ENCODE data around the gene PRR23A. TPM values are rescaled to one million over a fixed set of nuclear protein-coding genes. Genes with fewer than 3 reads are reported as not detected.
"Not testable (repeated sequence)": the region's sequence is repeated elsewhere in the genome, so short reads cannot be mapped to it uniquely, and the experiment has no call there.

PRR23A gene
- total RNA-seq = not detected

DNA sequence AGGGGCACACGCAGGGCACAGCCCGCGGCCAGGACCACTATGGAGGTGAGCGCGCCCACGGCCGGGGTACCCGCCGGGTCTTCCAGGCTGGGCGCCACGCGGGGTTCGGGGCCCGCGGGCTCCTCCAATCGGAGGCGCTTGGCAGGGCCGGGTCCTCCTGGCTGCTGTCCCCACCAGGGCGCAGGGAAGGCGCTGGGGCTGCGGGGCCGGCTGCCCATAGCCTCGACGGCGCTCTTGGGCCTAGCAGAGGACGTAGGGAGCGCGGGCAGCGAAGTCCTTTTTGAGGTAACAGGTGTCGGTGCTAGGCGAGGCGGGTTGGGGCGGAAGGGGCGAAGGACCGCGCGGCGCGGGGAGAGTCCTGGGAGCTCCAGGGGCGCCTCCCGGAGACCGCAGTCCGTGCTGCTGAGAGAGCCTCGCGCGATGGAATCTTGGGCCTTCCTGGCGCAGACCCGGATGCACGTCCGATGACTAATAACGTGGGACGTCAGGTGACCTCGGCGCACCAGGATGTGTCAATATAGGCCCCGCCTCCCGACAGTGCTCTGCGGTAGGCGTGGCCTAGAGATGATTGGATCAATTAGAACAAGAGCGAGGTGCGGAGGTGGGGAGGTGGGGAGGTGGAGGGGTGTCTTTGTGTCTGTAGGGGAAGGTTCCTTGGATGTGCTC is at the start of gene PRR23A:
TSS of gene PRR23A (minus strand) at position 218 of the 666 bp plus-strand sequence. CDS start at position 218, 0 bp downstream.
- no peak for DNase-seq

DNA sequence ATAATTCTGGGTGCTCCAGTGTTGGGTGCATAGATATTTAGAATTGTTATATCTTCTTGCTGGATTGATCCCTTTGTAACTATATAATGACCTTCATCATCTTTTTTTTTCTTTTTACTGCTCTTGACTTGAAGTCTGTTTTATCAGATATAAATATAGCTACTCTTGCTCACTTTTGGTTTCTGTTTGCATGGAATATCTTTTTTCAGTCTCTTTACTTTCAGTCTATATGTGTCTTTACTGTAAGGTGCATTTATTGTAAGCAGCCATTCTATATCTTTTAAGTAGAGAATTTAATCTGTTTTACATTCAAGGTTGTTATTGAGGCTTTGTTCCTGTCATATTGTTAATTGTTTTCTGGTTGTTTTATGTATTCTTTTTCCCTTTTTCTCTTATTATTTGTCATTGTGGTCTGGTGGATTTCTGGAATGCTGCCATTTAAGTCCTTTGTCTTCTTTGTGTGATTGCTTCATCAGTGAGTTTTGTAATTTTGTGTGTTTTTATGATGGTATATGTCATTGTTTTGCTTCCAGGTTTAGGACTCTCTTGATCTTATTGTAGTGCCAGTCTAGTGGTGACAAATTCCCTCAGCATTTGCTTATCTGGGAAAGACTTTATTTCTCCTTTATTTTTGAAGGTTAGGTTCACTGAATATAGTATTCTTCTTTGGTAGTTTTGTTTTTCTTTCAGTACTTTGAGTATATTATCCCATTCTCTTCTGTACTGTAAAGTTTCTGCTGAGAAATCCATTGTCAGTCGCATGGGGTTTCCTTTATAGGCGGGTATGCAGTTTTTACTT is 46.9 kb upstream of the PRR23A start:
- no peak for DNase-seq

DNA sequence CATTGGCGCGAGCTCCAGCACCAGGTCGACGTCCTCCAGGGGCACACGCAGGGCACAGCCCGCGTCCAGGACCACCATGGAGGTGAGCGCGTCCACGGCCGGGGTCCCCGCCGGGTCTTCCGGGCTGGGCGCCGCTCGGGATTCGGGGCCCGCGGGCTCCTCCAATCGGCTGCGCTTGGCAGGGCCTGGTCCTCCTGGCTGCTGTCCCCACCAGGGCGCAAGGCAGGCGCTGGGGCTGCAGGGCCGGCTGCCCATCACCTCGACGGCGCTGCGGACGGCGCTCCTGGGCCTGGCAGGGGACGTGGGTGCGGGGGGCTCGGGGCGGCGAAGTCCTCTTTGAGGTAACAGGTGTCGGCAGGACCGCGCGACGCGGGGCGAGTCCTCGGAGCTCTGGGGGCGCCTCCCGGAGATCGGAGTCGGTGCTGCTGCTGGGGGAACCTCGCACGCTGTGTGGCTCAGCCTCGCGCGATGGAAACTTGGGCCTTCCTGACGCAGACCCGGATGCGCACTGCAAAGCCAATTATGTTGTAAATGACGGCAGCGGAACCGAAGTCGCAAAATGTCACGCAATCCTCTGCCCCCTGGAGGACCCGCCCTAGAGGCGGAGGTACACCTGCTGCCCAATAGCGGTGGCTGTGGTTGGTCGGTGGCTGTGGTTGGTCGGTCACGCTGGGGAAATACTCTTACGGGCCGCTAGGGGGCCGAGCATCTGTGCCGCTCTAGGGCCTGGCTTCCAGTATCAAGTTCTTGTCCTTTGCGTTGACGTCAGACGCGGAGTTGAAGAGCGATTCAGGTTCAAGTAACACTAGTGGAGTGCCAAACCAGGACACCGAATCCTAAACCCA is 38.5 kb upstream of the PRR23A start, which contains the start of gene PRR23C:
TSS of gene PRR23C (minus strand) at position 527 of the 845 bp plus-strand sequence. CDS start at position 255, 272 bp downstream.
- DNase-seq = no peak

DNA sequence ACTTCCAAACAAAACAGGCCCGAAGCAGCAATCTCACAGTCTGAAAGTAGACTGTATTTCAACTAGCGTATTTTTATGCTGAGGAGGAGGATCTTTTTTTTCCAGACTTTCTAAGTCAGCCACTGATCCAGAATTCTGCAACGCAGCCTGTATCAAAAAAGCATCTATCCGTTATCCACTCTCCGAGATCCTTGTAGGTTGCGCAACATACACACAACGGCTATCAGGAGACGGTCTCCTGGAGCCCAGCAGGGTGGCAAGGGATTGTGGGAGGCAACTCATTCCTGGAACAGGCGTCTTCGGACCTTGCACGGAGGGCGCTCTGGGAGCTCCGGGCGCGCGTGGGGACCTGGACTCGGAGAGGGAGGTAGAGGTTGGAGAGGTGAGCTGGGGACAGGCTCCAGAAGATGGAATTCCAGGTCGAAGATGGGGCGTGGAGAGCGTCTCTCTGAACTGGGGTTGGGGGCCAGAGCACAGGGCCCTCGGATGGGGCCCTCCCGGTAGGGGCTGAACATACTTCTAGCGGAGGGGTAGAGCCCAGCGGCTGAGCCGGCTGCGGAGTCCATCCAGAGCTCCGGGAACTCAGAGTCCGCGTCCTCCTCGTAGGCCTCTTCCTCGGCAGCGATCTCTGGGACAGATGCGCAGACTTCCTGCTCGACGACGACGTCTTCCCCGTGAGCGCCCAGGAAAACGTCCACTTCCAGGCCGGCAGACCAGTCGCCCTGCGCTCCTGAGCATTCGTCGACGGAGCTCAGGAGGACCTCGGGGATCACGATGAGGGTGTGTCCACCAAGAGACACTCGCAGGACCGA is 37.7 kb upstream of the PRR23A start:
- no peak for DNase-seq

DNA sequence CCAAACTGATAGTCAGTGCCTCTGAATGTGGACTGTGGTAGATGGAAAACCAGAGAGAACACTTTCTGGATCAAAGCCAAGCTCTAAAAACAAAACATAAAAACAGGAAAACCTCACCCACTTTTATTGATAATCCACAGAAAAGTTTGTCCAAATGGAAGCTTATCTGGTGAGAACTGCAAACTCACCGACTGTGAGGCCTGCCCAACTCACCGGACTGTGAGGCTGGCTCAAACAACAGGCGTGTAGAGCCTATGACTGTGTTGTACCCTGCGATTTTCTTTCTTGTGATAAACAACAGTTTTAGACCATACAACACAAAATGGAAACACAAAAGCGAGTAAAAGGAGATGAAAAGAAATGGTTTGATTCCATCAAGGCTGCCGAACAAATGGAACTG is 31.4 kb upstream of the PRR23A start:
- no peak for DNase-seq

DNA sequence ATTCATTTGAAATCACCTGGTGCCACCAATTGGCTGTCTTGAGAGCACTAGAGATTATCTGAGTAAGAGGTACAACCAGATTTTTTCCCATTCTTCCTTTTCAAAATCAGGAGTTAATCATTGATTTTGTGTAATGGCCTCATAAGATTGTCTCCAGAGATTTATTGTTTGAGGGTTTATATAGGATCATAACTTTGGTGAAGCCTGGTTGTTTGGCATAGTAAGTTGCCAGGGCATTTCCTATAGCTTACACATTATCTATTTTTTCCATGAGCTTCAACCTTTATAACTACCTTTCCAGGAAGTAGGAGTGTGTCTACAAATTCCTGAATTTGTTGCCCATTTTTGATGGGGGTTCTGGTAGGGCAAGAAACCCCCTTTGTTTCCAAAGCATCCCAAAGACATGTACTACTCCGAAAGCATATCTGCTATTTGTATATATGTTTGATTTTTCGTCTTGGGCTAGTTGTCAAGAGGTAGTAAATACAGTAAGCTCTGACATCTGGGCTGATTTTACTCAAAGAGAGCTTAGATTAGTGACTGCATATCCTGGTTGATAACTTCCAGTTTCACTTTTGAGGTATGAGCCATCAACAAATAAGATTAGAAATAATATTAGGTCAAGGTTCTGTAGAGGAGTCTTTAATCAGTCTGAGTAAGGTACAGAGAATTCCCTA is 26.4 kb upstream of the PRR23A start:
- DNase-seq = no peak

DNA sequence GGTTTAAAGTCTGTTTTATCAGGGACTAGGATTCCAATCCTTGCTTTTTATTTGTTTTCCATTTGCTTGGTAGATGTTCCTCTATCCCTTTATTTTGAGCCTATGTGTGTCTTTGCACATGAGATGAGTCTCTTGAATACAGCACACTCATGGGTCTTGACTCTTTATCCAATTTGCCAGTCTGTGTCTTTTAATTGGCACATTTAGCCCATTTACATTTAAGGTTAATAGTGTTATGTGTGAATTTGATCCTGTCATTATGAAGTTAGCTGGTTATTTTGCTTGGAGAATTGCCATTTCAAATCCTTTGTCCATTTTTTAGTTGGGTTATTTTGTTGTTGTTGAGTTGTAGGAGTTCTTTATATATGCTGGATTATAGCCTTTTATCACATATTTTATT is 24.5 kb upstream of the PRR23A start:
- not testable (repeated sequence) for DNase-seq

DNA sequence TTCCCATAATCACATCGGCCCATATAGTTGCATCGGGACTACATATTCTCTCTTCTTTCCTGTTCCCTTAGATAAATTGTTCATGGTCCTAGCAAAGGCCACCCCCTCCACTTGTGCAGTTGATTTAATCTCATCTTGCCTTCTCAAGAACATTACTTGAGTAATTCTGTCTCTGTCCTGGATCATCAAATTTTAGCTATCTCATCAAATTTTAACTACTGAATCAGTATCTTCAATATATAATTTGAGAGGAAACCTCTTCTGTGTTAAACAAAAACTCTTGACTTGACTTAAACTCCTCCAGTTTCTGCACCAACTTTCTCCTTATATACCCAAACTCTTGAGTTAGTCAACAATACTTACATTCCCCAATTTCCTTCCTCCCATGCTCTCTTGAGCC is 18.9 kb upstream of the PRR23A start:
- no peak for DNase-seq

DNA sequence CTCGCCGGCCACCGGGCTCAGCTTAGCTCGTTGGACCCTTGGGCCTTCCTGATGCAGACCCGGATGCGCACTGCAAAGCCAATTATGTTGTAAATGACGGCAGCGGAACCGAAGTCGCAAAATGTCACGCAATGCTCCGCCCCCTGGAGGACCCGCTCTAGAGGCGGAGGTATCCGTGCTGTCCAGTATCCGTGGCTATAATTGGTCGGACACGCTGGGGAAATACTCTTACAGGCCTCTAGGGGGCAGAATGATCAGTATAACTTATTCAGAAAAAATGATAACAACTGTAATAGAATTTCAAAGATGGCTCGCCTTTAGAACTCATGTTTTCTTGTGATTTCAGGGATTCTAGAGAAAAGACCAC is 14.8 kb upstream of the PRR23A start, which contains the start of gene PRR23B:
TSS of gene PRR23B (minus strand) at position 59 of the 367 bp plus-strand sequence. CDS start 265 bp downstream, outside the sequence.
- DNase-seq = no peak

DNA sequence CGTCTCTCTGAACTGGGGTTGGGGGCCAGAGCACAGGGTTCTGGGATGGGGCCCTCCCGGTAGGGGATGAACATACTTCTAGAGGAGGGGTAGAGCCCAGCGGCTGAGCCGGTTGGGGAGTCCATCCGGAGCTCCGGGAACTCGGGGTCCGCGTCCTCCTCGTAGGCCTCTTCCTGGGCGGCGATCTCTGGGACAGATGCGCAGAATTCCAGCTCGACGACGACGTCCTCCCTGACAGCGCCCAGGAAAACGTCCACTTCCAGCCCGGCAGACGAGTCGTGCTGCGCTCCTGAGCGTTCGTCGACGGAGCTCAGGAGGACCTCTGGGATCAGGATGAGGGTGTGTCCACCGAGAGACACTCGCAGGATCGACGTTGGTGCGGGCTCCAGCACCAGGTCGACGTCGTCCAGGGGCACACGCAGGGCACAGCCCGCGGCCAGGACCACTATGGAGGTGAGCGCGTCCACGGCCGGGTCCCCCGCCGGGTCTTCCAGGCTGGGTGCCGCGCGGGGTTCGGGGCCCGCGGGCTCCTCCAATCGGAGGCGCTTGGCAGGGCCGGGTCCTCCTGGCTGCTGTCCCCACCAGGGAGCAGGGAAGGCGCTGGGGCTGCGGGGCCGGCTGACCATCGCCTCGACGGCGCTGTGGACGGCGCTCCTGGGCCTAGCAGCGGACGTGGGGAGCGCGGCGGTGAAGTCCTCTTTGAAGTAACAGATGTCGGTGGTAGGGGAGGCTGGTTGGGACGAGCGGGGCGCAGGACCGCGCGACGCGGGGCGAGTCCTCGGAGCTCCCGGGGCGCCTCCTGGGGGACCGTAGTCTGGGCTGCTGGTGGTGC is 14.2 kb upstream of the PRR23A start:
- DNase-seq = no peak

DNA sequence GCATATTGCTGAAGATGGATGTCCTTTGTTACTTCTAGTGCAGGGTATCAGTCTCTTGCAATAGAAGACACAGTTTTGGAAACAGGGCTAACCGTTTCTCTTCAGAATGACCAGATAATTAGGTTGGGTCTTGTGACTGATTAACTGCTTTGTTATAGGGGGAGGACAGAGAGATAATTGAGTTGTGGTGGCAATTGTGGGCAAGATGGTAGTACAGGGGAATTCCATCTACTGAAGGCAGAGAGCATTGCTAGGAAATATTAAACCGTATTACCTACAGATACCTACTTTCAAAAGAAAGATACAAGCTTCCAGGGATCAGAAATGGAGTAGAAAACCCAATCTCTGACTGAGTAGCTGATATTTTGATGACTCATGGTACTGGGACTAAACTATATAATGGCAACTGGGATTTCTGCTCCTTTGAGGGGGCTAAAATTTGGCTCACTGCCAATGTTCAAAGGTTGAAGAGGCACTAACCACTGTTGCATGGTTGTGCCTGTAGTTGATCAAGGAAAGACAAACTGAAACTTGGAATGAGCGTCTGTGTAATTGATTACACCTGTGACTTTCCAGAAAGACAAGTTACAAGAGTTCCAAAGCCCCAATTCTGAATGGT is 10.5 kb upstream of the PRR23A start:
- no peak for DNase-seq

DNA sequence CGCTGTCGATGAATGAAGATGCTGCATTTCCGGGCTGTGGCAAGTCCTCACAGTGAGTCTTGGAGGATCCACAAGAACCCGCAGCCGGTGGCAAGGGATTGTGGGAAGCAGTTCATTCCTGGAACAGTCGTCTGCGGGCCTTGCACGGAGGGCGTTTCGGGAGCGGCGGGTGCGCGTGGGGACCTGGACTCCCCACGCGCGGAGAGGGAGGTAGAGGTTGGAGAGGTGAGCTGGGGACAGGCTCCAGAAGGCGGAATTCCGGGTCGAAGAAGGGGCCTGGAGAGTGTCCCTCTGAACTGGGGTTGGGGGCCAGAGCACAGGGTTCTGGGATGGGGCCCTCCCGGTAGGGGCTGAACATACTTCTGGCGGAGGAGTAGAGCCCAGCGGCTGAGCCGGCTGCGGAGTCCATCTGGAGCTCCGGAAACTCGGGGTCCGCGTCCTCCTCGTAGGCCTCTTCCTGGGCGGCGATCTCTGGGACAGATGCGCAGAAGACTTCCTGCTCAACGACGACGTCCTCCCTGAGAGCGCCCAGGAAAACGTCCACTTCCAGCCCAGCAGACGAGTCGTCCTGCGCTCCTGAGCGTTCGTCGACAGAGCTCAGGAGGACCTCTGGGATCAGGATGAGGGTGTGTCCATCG is 593 bp downstream of the PRR23A start:
- DNase-seq = no peak

DNA sequence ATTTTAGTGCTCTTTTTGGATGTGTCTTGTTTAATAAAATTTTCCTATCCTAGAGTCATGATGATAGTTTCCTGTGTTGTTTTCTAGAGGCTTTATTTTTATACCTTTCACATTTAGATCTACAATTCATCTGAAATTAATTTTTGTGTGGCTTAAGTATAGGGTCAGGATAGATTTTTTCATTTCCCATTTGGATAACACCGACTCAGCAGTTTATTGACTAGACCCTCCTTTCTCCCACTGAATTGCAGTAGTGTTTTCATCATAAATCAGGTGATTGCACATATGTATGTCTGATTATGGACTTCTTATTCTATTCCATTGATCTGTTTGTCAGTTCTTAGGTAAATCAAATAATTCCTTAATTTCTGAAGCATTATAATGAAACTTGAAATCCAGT is 10.4 kb downstream of the PRR23A start:
- no peak for DNase-seq

GRCh38 chr3:138987181-138987580 is 18.9 kb downstream of the PRR23A start:
- no peak for DNase-seq

- DNase-seq = no peak
Observed at GRCh38 chr3:138985932-138986331, 20.1 kb downstream of the PRR23A start.

DNA sequence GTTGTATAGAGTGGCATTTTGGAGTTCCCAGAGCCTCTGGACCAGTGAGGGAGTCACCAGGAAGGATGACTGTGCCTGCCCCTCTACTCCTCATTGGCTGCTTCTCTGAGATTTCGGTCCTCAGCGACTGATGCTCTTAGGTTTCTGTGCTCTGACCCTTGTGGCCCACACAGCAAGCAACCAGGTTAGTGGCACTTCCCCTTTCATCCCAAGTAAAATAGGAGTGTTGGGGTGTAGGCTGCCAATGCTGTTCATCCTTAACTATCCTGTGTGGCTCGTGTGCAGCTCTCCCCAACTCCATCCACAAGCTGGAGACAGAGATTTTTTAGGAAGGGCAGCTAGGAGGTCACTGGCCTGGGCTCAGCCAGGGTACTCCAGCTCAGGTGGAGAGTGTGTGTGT is 21.3 kb downstream of the PRR23A start:
- DNase-seq = no peak

- DNase-seq = no peak
Observed at GRCh38 chr3:138976047-138976446, 30.0 kb downstream of the PRR23A start.

GRCh38 chr3:138975351-138975750 is 30.7 kb downstream of the PRR23A start:
- DNase-seq = no peak

- no peak for DNase-seq
Observed at GRCh38 chr3:138974462-138974861, 31.6 kb downstream of the PRR23A start.

Data from tongue (tissue), 2 donors.